Measurements from ENCODE around the gene HACD4. TPM values are rescaled to one million over a fixed set of nuclear protein-coding genes. Genes with fewer than 3 reads are reported as not detected.

The HACD4 gene
- total RNA-seq, 1 donor from 2014 or later = 4.6 TPM

DNA sequence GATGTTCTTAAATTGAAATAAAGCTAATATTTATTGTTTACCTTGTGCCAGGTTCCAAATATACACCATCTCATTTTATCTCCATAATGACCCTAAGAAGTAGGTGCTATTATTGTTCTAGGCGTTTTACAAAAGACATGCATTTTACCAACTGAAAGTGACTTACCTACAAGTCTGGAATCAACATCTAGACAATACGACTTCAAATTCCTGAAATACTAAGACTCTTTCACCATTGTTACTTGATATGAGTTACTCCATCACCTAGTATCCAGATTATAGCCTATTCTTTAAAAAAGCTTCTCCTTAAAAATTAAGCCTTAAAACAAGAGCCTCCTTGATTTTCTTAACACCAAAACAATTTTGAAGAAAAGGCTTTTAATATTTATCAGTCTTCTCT, 13.3 kb downstream of the HACD4 start:
- Histone ChIP-seq H3K27me3 (no peaks in the 10 kb centered on the region), H3K9me3 (no peaks in the 10 kb centered on the region), H3K27ac (no peak overlapping the region), H3K4me3 (no peak overlapping the region), H3K4me1 (peaks cover 0 to 15% of the 10 kb centered on the region in 2 donors), H3K36me3 (peaks cover 0 to 3% of the 10 kb centered on the region in 2 donors)
- no peak for DNase-seq (ENCODE audit: low spot score in 2 of 2)
- intact Hi-C loops (cut with DNase I) = no loop called here
- TF ChIP-seq CTCF (IDR thresholded peaks at IDR 0.05) = no peak

DNA sequence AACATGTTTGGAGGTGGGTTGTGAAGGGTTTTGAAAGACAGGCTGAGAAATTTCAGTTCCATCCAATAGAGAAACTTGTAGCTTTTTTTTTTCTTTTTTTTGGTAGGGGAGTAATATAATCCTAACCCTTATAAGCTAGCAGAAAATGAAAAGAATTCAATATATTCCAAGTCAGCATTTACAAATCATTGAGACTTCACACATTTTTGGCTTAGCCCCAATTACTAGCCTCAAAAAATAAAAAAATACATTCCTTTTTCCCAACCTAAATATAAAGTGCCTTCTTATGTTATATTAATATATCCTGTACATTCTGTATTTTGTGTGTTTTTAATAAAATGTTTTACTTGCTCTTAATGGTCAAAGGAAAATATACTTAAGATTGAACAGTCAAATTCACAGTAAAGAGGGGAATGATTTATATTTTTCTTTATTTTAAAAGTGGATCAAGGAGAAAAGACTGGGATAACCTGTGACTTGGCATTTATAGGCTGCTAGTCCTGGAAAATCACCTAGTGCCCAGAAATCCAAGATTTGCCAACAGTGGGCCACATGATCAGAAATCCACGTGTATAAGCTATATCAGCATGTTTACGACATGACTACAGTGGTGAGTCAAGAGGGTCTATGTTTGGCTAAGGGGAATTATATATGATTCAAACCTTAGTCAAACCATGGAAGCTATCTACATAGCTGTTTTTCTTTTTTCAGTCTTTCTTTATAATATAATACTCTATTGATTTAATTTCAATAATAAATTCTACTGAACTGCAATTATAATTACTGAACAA, 14.5 kb downstream of the HACD4 start:
- Histone ChIP-seq H3K27ac (no peak overlapping the region), H3K4me3 (no peak overlapping the region), H3K9me3 (no peaks in the 10 kb centered on the region), H3K36me3 (peaks cover 0 to 3% of the 10 kb centered on the region in 2 donors), H3K4me1 (peaks cover 0 to 15% of the 10 kb centered on the region in 2 donors), H3K27me3 (no peaks in the 10 kb centered on the region)
- no peak for DNase-seq (ENCODE audit: low spot score in 2 of 2)
- TF ChIP-seq CTCF (IDR thresholded peaks at IDR 0.05) = no peak
- intact Hi-C loops (cut with DNase I) = no loop called here

DNA sequence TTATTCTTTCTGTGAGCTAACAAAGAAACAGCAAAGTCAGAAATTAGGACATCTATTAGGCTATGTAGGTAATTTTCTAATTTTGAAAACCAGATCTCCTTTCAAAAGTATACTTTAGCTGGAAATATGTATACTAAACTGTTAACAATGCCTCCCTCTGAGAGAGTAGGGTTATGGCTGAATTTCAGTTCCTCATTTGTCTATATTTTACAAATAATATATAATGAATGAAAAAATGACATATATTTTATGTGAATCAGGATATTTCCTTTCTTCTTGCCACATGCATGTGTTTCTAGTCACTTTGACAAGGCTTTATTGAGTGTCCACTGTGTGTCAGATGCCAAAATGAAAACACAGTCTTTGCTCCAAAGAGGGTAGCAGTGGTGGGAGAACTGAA, 15.4 kb downstream of the HACD4 start:
- intact Hi-C loops (cut with DNase I) = no loop called here
- Histone ChIP-seq H3K4me3 (no peak overlapping the region), H3K9me3 (no peaks in the 10 kb centered on the region), H3K36me3 (peaks cover 0 to 3% of the 10 kb centered on the region in 2 donors), H3K4me1 (peaks cover 0 to 15% of the 10 kb centered on the region in 2 donors), H3K27ac (no peak overlapping the region), H3K27me3 (no peaks in the 10 kb centered on the region)
- no peak for DNase-seq (ENCODE audit: low spot score in 2 of 2)
- TF ChIP-seq CTCF (IDR thresholded peaks at IDR 0.05) = no peak

DNA sequence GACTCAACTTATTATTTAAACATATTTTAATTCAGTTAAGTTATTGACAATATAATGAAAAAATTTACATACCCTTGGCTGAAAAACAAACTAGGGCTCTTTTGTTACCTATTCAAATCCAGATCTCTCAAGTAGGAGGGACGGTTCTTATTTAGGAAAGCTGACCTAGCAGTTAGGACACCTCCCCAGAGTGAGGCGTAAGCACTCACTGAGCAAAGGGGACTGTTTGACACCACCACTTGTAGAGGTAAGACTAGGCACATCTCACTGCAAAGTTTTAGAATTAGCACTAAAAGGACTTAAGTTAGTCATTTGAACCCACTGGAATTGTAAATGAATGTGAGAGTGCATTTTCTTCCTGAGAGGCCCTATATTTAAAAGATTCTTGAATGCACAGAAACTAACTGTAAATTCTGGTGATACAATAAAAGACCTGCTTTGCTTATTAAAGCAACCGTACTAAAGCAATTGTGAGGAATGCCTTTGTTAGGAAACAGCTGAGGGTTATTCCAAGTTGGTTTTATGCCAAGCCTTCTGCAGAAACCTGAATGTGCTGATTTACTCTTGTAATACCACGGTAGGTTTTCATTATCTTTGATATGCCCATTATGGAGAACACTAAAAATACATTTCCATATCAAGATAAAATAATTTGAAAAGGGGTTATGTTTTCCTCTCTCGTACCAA, 16.2 kb downstream of the HACD4 start:
- Histone ChIP-seq H3K4me3 (no peak overlapping the region), H3K27me3 (no peaks in the 10 kb centered on the region), H3K4me1 (peaks cover 0 to 15% of the 10 kb centered on the region in 2 donors), H3K36me3 (peaks cover 0 to 3% of the 10 kb centered on the region in 2 donors), H3K27ac (no peak overlapping the region), H3K9me3 (no peaks in the 10 kb centered on the region)
- no peak for TF ChIP-seq CTCF (IDR thresholded peaks at IDR 0.05)
- DNase-seq (ENCODE audit: low spot score in 2 of 2) = no peak
- intact Hi-C loops (cut with DNase I) = no loop called here

- no peak for TF ChIP-seq CTCF (IDR thresholded peaks at IDR 0.05)
Observed at GRCh38 chr9:21002040-21002439, 29.4 kb downstream of the HACD4 start.

More at GRCh38 chr9:21002040-21002439, 29.4 kb downstream of the HACD4 start:
- H3K27ac ChIP-seq = no peak overlapping the region
- no peak overlapping the region for H3K4me3 ChIP-seq
- H3K9me3 ChIP-seq = no peaks in the 10 kb centered on the region
- peaks cover 3 to 11% of the 10 kb centered on the region in 2 donors for H3K36me3 ChIP-seq
- H3K27me3 ChIP-seq = no peaks in the 10 kb centered on the region
- no peak for DNase-seq (ENCODE audit: low spot score in 2 of 2)
- no peaks in the 10 kb centered on the region for H3K4me1 ChIP-seq
- intact Hi-C loops (cut with DNase I) = no loop called here

Measured in ascending aorta (tissue), 2 donors.